Fibroblast of lung (primary cell): ENCODE results near the gene LYPLA2. TPM values are rescaled to one million over a fixed set of nuclear protein-coding genes. Genes with fewer than 3 reads are reported as not detected.
"Not testable (repeated sequence)": the region's sequence is repeated elsewhere in the genome, so short reads cannot be mapped to it uniquely, and the experiment has no call there.

ENCODE experiments used
- DNase-seq, 2 donors: peaks; one replicate each; pipeline versions ENCODE4 v3.0.0 to v3.0.0-alpha.2; 2010; ENCODE audit warnings: low read depth in 2 of 2
- H2AFZ ChIP-seq: 2 replicates; pipeline ENCODE4 v1.5.1; 2012; ENCODE audit warnings: low read length, control low read depth, inconsistent platforms
- H3K27ac ChIP-seq: 2 replicates; pipeline ENCODE4 v1.5.1; 2011; ENCODE audit warnings: low read length, control low read depth; ENCODE audit not compliant: insufficient read depth
- H3K27me3 ChIP-seq: 2 replicates; pipeline ENCODE4 v1.5.1; 2011; ENCODE audit warnings: mild to moderate bottlenecking, low read length; ENCODE audit not compliant: control insufficient read depth, insufficient read depth
- H3K36me3 ChIP-seq: 2 replicates; pipeline ENCODE4 v1.5.1; 2011; ENCODE audit warnings: low read length; ENCODE audit not compliant: control insufficient read depth, insufficient read depth
- H3K4me1 ChIP-seq: 2 replicates; pipeline ENCODE4 v1.5.1; 2011; ENCODE audit warnings: low read length; ENCODE audit not compliant: control insufficient read depth, insufficient read depth; ENCODE audit errors: extremely low read depth
- H3K4me2 ChIP-seq: 2 replicates; pipeline ENCODE4 v1.5.1; 2011; ENCODE audit warnings: low read length, control low read depth; ENCODE audit not compliant: insufficient read depth; ENCODE audit errors: extremely low read depth
- H3K4me3 ChIP-seq, 4 experiments: fragments of 200-600 bp in 1 of 4; sonication (generic) in 1 of 4; replicated peaks in 1 of 4; 2 replicates each; pipeline ENCODE4 v1.5.1; 2011 to 2016; ENCODE audit warnings: low read length in 4 of 4, low read depth in 3 of 4, mild to moderate bottlenecking in 3 of 4, control low read depth in 2 of 4, inconsistent platforms in 1 of 4, mixed read lengths in 1 of 4; ENCODE audit not compliant: insufficient read depth in 1 of 4; ENCODE audit errors: control extremely low read depth in 1 of 4
- H3K79me2 ChIP-seq: 2 replicates; pipeline ENCODE4 v1.5.1; 2012; ENCODE audit warnings: mild to moderate bottlenecking, low read length, inconsistent platforms; ENCODE audit not compliant: control insufficient read depth, insufficient read depth
- H3K9ac ChIP-seq: 2 replicates; pipeline ENCODE4 v1.5.1; 2011; ENCODE audit warnings: mild to moderate bottlenecking, low read length, control low read depth; ENCODE audit not compliant: insufficient read depth
- H3K9me3 ChIP-seq: 2 replicates; pipeline ENCODE4 v1.5.1; 2012; ENCODE audit warnings: low read depth, low read length; ENCODE audit not compliant: control insufficient read depth, insufficient read depth
- H4K20me1 ChIP-seq: 2 replicates; pipeline ENCODE4 v1.5.1; 2011; ENCODE audit warnings: low read length; ENCODE audit not compliant: control insufficient read depth, insufficient read depth; ENCODE audit errors: extremely low read depth
- EZH2 ChIP-seq: IDR thresholded peaks from 2 replicates; pipeline ENCODE4 v1.5.1; 2012; ENCODE audit warnings: low read length, control low read depth, mild to moderate bottlenecking; ENCODE audit errors: missing control alignments
- polyA plus RNA-seq, 2 donors: library from polyadenylated mRNA; depleted of rRNA in 1 of 2; stranded (reverse) in 1 of 2; unstranded in 1 of 2; fragments of >200 nt; gene quantifications; 2 replicates each; pipeline ENCODE4 v1.2.1, GENCODE V29; 2011 to 2012; ENCODE audit warnings: missing spikeins in 1 of 2
- total RNA-seq: library from RNA; depleted of rRNA; stranded (reverse); fragments of >200 nt; gene quantifications from 2 replicates; pipeline ENCODE4 v1.2.1, GENCODE V29; 2014
- TF ChIP-seq, protein P1 (sequence below), 2 donors: IDR thresholded peaks in 1 of 2; conservative IDR thresholded peaks in 1 of 2; 1 replicate in 1 of 2; 2 replicates in 1 of 2; pipeline ENCODE4 v1.5.1; 2011 to 2012; ENCODE audit warnings: low read length in 2 of 2, control low read depth in 1 of 2, inconsistent platforms in 1 of 2, low read depth in 1 of 2, mild to moderate bottlenecking in 1 of 2

The LYPLA2 gene
- total and polyA plus RNA-seq, 2 donors (not counting 1 experiment from before 2014, with no cell fraction given) = 20.4 to 29.2 TPM

DNA sequence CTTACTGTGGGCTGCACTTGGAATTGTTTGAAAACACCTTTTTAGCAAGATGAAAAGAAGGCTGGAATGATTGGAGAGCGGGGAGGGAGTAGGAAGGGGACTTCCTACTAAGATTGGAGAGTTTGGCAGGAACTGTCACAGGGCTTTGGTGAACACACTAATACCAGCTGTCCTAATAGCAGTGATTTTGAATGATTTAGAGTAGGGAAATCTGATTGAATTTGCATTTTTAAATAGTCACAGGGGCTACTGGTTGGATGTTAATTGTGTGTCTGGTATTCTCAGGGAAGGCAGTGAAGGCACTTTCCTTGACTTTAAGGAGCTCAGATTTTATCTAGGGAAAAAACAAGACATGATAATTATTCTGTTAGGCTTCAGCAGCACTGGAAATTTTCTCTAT lies 36.8 kb downstream of the LYPLA2 start:
- Histone ChIP-seq H3K27ac (no peak overlapping the region), H4K20me1 (no peaks in the 10 kb centered on the region), H3K9me3 (no peaks in the 10 kb centered on the region), H3K27me3 (no peaks in the 10 kb centered on the region), H2AFZ (no peak overlapping the region), H3K4me1 (peaks cover 4% of the 10 kb centered on the region), H3K9ac (no peak overlapping the region), H3K4me3 (no peak overlapping the region), H3K4me2 (no peak overlapping the region), H3K79me2 (peaks cover 11% of the 10 kb centered on the region), H3K36me3 (no peaks in the 10 kb centered on the region)
- TF ChIP-seq EZH2 = no peak
- TF ChIP-seq, protein P1, sequence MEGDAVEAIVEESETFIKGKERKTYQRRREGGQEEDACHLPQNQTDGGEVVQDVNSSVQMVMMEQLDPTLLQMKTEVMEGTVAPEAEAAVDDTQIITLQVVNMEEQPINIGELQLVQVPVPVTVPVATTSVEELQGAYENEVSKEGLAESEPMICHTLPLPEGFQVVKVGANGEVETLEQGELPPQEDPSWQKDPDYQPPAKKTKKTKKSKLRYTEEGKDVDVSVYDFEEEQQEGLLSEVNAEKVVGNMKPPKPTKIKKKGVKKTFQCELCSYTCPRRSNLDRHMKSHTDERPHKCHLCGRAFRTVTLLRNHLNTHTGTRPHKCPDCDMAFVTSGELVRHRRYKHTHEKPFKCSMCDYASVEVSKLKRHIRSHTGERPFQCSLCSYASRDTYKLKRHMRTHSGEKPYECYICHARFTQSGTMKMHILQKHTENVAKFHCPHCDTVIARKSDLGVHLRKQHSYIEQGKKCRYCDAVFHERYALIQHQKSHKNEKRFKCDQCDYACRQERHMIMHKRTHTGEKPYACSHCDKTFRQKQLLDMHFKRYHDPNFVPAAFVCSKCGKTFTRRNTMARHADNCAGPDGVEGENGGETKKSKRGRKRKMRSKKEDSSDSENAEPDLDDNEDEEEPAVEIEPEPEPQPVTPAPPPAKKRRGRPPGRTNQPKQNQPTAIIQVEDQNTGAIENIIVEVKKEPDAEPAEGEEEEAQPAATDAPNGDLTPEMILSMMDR (conservative IDR thresholded peaks at IDR 0.05 in 1 of 2, IDR thresholded peaks at IDR 0.05 in 1 of 2; ENCODE audit: low read depth in 1 of 2, low read length in 2 of 2) = no peak
- DNase-seq = no peak

DNA sequence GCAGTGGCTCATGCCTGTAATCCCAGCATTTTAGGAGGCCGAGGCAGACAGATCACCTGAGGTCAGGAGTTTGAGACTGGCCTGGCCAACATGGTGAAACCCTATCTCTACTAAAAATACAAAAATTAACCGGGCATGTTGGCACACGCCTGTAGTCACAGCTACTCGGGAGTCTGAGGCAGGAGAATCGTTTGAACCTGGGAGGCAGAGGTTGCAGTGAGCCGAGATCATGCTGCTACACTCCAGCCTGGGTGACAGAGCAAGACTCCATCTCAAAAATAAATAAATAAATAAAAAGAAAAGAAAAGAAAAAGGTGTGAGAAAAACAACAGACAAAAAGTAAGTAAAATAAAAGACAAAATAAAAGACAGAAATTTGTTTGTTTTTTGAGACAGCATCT lies 43.2 kb downstream of the LYPLA2 start:
- not testable (repeated sequence) for DNase-seq, H3K79me2 ChIP-seq, H3K4me1 ChIP-seq, H3K36me3 ChIP-seq, H3K9me3 ChIP-seq, H3K4me3 ChIP-seq, H4K20me1 ChIP-seq, H2AFZ ChIP-seq, H3K27ac ChIP-seq, H3K4me2 ChIP-seq, H3K27me3 ChIP-seq, H3K9ac ChIP-seq

DNA sequence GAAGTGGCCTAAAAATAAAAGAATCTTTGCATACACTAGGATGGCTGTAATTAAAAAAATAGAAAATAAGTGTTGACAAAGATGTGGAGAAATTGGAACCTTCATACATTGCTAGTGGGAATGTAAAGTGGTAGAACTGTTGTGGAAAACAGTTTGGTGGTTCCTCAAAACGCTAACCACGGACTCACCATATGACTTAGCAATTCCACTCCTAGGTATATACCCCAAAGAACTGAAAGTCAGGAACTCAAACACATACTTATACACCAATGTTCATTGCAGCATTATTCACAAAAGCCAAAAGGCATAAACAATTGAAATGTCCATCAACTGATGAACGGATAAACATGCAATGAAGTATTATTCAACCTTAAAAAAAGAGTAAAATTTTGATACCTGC lies 45.1 kb downstream of the LYPLA2 start:
- H3K27ac ChIP-seq = no peak overlapping the region
- no peak for DNase-seq
- H3K4me2 ChIP-seq = no peak overlapping the region
- no peaks in the 10 kb centered on the region for H3K9me3 ChIP-seq
- no peak overlapping the region for H3K9ac ChIP-seq
- no peaks in the 10 kb centered on the region for H3K36me3 ChIP-seq
- TF ChIP-seq EZH2 = no peak
- TF ChIP-seq, protein P1 (conservative IDR thresholded peaks at IDR 0.05 in 1 of 2, IDR thresholded peaks at IDR 0.05 in 1 of 2; ENCODE audit: low read depth in 1 of 2, low read length in 2 of 2) = no peak
- H3K79me2 ChIP-seq = no peaks in the 10 kb centered on the region
- H3K4me1 ChIP-seq = no peaks in the 10 kb centered on the region
- H3K4me3 ChIP-seq = no peak overlapping the region
- H2AFZ ChIP-seq = no peak overlapping the region
- H4K20me1 ChIP-seq = no peaks in the 10 kb centered on the region
- peaks cover 9% of the 10 kb centered on the region for H3K27me3 ChIP-seq
